Neural crest cell (in vitro differentiated cells): ENCODE results near the gene APCDD1. TPM values are rescaled to one million over a fixed set of nuclear protein-coding genes. Genes with fewer than 3 reads are reported as not detected.

ENCODE experiments used
- DNase-seq: peaks from one replicate; pipeline ENCODE4 v3.0.0; 2021; ENCODE audit warnings: low read depth, mixed read lengths, low spot score
- H3K27ac Mint-ChIP-seq: one replicate; pipeline ENCODE4 v1.8.0; 2021; ENCODE audit warnings: mild to moderate bottlenecking, mixed read lengths; ENCODE audit not compliant: unreplicated experiment
- H3K27me3 Mint-ChIP-seq: 2 replicates; pipeline ENCODE4 v1.8.0; 2021; ENCODE audit warnings: low read depth, mild to moderate bottlenecking, mixed read lengths
- H3K36me3 Mint-ChIP-seq: 2 replicates; pipeline ENCODE4 v1.8.0; 2021; ENCODE audit warnings: low read depth, mild to moderate bottlenecking, mixed read lengths
- H3K4me1 Mint-ChIP-seq: 2 replicates; pipeline ENCODE4 v1.8.0; 2021; ENCODE audit warnings: mixed read lengths
- H3K4me3 Mint-ChIP-seq: one replicate; pipeline ENCODE4 v1.8.0; 2021; ENCODE audit warnings: mild to moderate bottlenecking, mixed read lengths
- H3K9me3 Mint-ChIP-seq: 2 replicates; pipeline ENCODE4 v1.8.0; 2021; ENCODE audit warnings: mixed read lengths
- CTCF ChIP-seq: fragments of 200-600 bp; sonication (generic); conservative IDR thresholded peaks from 2 replicates; pipeline ENCODE4 v1.5.0; 2021; ENCODE audit warnings: antibody characterized with exemption, mild to moderate bottlenecking
- total RNA-seq: library from RNA; stranded (reverse); gene quantifications from 2 replicates; pipeline ENCODE4 v1.2.1, GENCODE V29; 2021

The APCDD1 gene
- total RNA-seq, 1 donor from 2014 or later, result 51.9 TPM

- no peak overlapping the region for H3K4me3 Mint-ChIP-seq
- H3K4me1 Mint-ChIP-seq, result peaks cover 4% of the 10 kb centered on the region
- H3K9me3 Mint-ChIP-seq, result peaks cover 7% of the 10 kb centered on the region
- no peak overlapping the region for H3K27ac Mint-ChIP-seq
- no peaks in the 10 kb centered on the region for H3K27me3 Mint-ChIP-seq
- H3K36me3 Mint-ChIP-seq, result peaks cover 3% of the 10 kb centered on the region
- DNase-seq, result no peak
- TF ChIP-seq CTCF, result no peak
These were observed 32.6 kb upstream of the APCDD1 start for GRCh38 chr18:10421859-10422258.

DNA sequence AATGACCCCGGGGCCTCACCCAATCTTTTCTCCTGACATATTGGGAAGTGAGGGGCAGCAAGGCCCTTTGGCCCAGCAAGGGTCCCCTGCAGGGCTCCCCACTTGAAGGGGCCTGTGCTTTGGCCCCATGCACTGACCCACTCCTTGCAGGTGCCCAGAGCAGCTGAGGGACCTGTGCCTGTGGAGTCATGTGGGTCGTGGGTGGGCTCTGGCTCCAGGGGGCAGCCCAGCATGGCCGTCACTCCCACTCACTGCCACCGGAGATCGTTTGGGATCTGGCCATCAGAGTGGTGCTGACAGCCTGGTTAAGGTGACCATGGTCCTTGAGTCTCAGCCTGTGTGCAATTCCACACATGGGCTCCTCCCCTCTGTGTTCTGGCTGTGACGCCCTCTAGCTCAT is 31.7 kb upstream of the APCDD1 start:
- Mint-ChIP-seq H3K27ac (no peak overlapping the region), H3K4me3 (no peak overlapping the region), H3K36me3 (peaks cover 3% of the 10 kb centered on the region), H3K4me1 (no peaks in the 10 kb centered on the region), H3K9me3 (peaks cover 7% of the 10 kb centered on the region), H3K27me3 (no peaks in the 10 kb centered on the region)
- TF ChIP-seq CTCF, result no peak
- no peak for DNase-seq

- Mint-ChIP-seq H3K9me3 (peaks cover 4% of the 10 kb centered on the region), H3K4me1 (no peaks in the 10 kb centered on the region), H3K36me3 (peaks cover 3% of the 10 kb centered on the region), H3K27me3 (no peaks in the 10 kb centered on the region), H3K4me3 (no peak overlapping the region), H3K27ac (no peak overlapping the region)
- DNase-seq, result no peak
- TF ChIP-seq CTCF, result no peak
These were observed 29.7 kb upstream of the APCDD1 start for GRCh38 chr18:10424585-10425307.

- TF ChIP-seq CTCF, result no peak
- Mint-ChIP-seq H3K27me3 (no peaks in the 10 kb centered on the region), H3K27ac (no peak overlapping the region), H3K36me3 (no peaks in the 10 kb centered on the region), H3K4me1 (peaks cover 5% of the 10 kb centered on the region), H3K9me3 (no peaks in the 10 kb centered on the region), H3K4me3 (no peak overlapping the region)
- DNase-seq, result no peak
These were observed 23.8 kb upstream of the APCDD1 start for GRCh38 chr18:10430677-10431076.

- Mint-ChIP-seq H3K27ac (no peak overlapping the region), H3K36me3 (no peaks in the 10 kb centered on the region), H3K4me3 (no peak overlapping the region), H3K9me3 (no peaks in the 10 kb centered on the region), H3K4me1 (peaks cover 5% of the 10 kb centered on the region), H3K27me3 (no peaks in the 10 kb centered on the region)
- DNase-seq, result no peak
- TF ChIP-seq CTCF, result no peak
These were observed 22.8 kb upstream of the APCDD1 start for GRCh38 chr18:10431680-10432079.
